ENCODE data around the gene ARHGEF1. TPM values are rescaled to one million over a fixed set of nuclear protein-coding genes. Genes with fewer than 3 reads are reported as not detected.

The ARHGEF1 gene
- total RNA-seq, 1 experiment from 2014 or later, result 50.8 TPM

- TF ChIP-seq CTCF (conservative IDR thresholded peaks at IDR 0.05; ENCODE audit: low read depth, low read length) (peak; percentile 63), EZH2 (IDR thresholded peaks at IDR 0.05; ENCODE audit: low read length, unreplicated experiment) (no peak)
- DNase-seq (peak; percentile 95), ATAC-seq (peak; percentile 74)
- Histone ChIP-seq H4K20me1 (ENCODE audit: low read length) (no peaks in the 10 kb centered on the region), H3F3A (ENCODE audit: low read length, unreplicated experiment) (no peaks in the 10 kb centered on the region), H3K27ac (ENCODE audit: low read length) (peak overlapping the region; percentile 87), H3K79me2 (ENCODE audit: low read length) (peaks cover 45% of the 10 kb centered on the region), H3K4me3 (ENCODE audit: low read length) (peak overlapping the region; percentile 41), H3K4me2 (ENCODE audit: low read length) (peak overlapping the region; percentile 82), H3K9me2 (replicated peaks; ENCODE audit: low read length) (no peaks in the 10 kb centered on the region), H3K4me1 (ENCODE audit: insufficient read depth, low read length) (peaks cover 32% of the 10 kb centered on the region), H3K36me3 (ENCODE audit: low read depth, low read length) (peaks cover 6% of the 10 kb centered on the region), H3K9me3 (ENCODE audit: low read length) (no peaks in the 10 kb centered on the region), H3K27me3 (ENCODE audit: low read length) (no peaks in the 10 kb centered on the region), H3K9ac (ENCODE audit: low read length) (peak overlapping the region; percentile 73), H2AFZ (ENCODE audit: low read length) (no peak overlapping the region)
- intact Hi-C loops (cut with micrococcal nuclease), result loop anchor here (5.0 kb wide), 2 partner anchors 49 to 69 kb away; partner anchors contain the start of gene RABAC1
- no TSS peak for BruUV-seq (replicated peaks)
- CTCF ChIA-PET, result interaction anchor here (1.6 kb wide), 1 partner anchor 42 kb away, joined by 4 read pairs; no protein-coding TSS in a partner anchor
- POLR2A ChIA-PET (ENCODE audit: unreplicated experiment), result interaction anchor here (0.6 kb wide), 1 partner anchor 232 kb away, joined by 10 read pairs; no protein-coding TSS in a partner anchor
Observed at GRCh38 chr19:41887711-41888382, 4.9 kb downstream of the ARHGEF1 start.

- TF ChIP-seq EZH2 (IDR thresholded peaks at IDR 0.05; ENCODE audit: low read length, unreplicated experiment) (no peak), CTCF (conservative IDR thresholded peaks at IDR 0.05; ENCODE audit: low read depth, low read length) (no peak), EZH2phosphoT487 (IDR thresholded peaks at IDR 0.05; ENCODE audit: borderline replicate concordance, low read length) (no peak)
- Histone ChIP-seq H2AFZ (ENCODE audit: low read length) (no peak overlapping the region), H3K4me1 (ENCODE audit: insufficient read depth, low read length) (peaks cover 32% of the 10 kb centered on the region), H3K27ac (ENCODE audit: low read length) (no peak overlapping the region), H3K9me3 (ENCODE audit: low read length) (no peaks in the 10 kb centered on the region), H3K4me2 (ENCODE audit: low read length) (no peak overlapping the region), H3F3A (ENCODE audit: low read length, unreplicated experiment) (no peaks in the 10 kb centered on the region), H4K20me1 (ENCODE audit: low read length) (no peaks in the 10 kb centered on the region), H3K9me2 (replicated peaks; ENCODE audit: low read length) (no peaks in the 10 kb centered on the region), H3K27me3 (ENCODE audit: low read length) (no peaks in the 10 kb centered on the region), H3K9ac (ENCODE audit: low read length) (no peak overlapping the region), H3K36me3 (ENCODE audit: low read depth, low read length) (peaks cover 6% of the 10 kb centered on the region), H3K79me2 (ENCODE audit: low read length) (peaks cover 38% of the 10 kb centered on the region), H3K4me3 (ENCODE audit: low read length) (no peak overlapping the region)
- CTCF ChIA-PET, result no interaction called here
- intact Hi-C loops (cut with micrococcal nuclease), result loop anchor here (5.0 kb wide), 2 partner anchors 48 to 68 kb away; partner anchors contain the start of gene RABAC1
- POLR2A ChIA-PET (ENCODE audit: unreplicated experiment), result no interaction called here
- DNase-seq, result no peak
- BruUV-seq (replicated peaks), result no TSS peak
- no peak for ATAC-seq
Observed at GRCh38 chr19:41888926-41889325, 5.9 kb downstream of the ARHGEF1 start.

DNA sequence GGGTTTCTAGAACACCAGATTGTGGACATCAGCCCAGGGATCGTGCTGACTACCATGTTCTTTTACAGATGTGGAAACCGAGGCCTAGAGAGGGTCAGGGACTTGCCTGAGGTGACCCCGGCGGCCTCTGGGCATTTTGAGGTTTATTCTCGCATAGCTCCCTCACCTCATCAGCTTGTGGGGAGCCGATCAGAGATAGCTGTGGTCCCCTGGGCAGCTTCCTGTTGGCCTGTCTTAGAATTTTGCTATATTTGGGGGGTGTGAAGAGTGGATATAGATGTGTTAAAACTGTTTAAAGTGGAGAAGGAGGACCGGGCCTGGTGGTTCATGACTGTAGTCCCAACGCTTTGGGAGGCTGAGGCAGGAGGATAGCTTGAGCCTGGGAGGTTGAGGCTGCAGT, 6.9 kb downstream of the ARHGEF1 start:
- no peaks in the 10 kb centered on the region for H3K9me3 ChIP-seq (ENCODE audit: low read length)
- no peak overlapping the region for H3K9ac ChIP-seq (ENCODE audit: low read length)
- DNase-seq, result no peak
- H3K36me3 ChIP-seq (ENCODE audit: low read depth, low read length), result peaks cover 6% of the 10 kb centered on the region
- H4K20me1 ChIP-seq (ENCODE audit: low read length), result no peaks in the 10 kb centered on the region
- peaks cover 31% of the 10 kb centered on the region for H3K79me2 ChIP-seq (ENCODE audit: low read length)
- peaks cover 31% of the 10 kb centered on the region for H3K4me1 ChIP-seq (ENCODE audit: insufficient read depth, low read length)
- intact Hi-C loops (cut with micrococcal nuclease), result loop anchor here (5.0 kb wide), 2 partner anchors 47 to 67 kb away; partner anchors contain the start of gene RABAC1
- TF ChIP-seq EZH2 (IDR thresholded peaks at IDR 0.05; ENCODE audit: low read length, unreplicated experiment) (no peak), CTCF (conservative IDR thresholded peaks at IDR 0.05; ENCODE audit: low read depth, low read length) (no peak), EZH2phosphoT487 (IDR thresholded peaks at IDR 0.05; ENCODE audit: borderline replicate concordance, low read length) (no peak)
- no peak overlapping the region for H2AFZ ChIP-seq (ENCODE audit: low read length)
- H3F3A ChIP-seq (ENCODE audit: low read length, unreplicated experiment), result no peaks in the 10 kb centered on the region
- H3K9me2 ChIP-seq (replicated peaks; ENCODE audit: low read length), result no peaks in the 10 kb centered on the region
- H3K27ac ChIP-seq (ENCODE audit: low read length), result no peak overlapping the region
- H3K4me3 ChIP-seq (ENCODE audit: low read length), result no peak overlapping the region
- BruUV-seq (replicated peaks), result no TSS peak
- H3K4me2 ChIP-seq (ENCODE audit: low read length), result no peak overlapping the region
- no peaks in the 10 kb centered on the region for H3K27me3 ChIP-seq (ENCODE audit: low read length)
- ChIA-PET CTCF (no interaction called here), POLR2A (ENCODE audit: unreplicated experiment) (no interaction called here)
- ATAC-seq, result no peak
